Measurements from ENCODE around the gene TSPAN9.

GRCh38 chr12:3032161-3032560 lies 45.0 kb upstream of the TSPAN9 start:
- TF ChIP-seq CTCF (IDR thresholded peaks at IDR 0.05) (no peak), POLR2A (IDR thresholded peaks at IDR 0.05) (no peak), EP300 (IDR thresholded peaks at IDR 0.05) (no peak)

Measured in tibial nerve (tissue), 4 donors.